Stimulated activated CD8-positive, alpha-beta memory T cell treated with anti-CD3 and anti-CD28 coated beads, Interleukin-15, amount 100 ng/mL, for 1 hour (primary cell): ENCODE data around the gene NEIL1.
A peak's percentile ranks its signal among the peaks of the same experiment; 100 is the strongest.

Experiments used
- DNase-seq: peaks from one replicate; pipeline ENCODE4 v3.0.0-alpha.2; 2020; ENCODE audit warnings: low read depth

The NEIL1 gene

GRCh38 chr15:75356517-75356916 lies 9.7 kb downstream of the NEIL1 start:
- no peak for DNase-seq

DNA sequence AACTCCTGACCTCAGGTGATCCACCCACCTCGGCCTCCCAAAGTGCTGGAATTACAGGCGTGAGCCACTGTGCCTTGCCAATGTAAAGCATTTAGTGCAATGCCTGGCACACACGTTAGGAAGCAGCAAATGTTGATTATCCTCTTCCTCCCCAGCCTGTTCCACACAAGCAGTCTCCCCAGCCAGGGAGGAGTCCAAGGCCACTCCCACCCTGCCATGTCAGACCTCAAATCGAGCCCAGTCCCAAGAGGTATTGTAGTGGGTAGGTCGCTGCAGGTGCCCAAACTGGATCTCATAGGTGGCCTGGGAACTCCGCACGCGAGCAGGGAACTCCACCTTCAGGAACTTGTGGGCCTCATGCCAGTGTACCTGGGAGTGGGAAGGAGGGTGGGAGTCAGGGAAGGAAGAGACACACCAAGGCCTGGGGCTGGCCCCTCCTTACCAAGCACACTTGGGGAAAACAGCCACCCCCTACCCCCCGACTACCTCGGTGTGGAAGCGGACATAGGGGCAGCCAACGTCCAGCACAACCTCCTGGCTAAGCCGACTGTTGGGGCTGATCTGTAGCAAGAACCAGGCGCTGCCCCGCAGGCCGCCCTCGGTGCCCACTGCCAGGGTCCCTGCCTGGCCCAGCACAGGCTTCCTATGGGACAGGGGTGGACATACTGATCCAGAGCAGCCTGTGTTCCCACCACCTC lies 11.3 kb downstream of the NEIL1 start:
- no peak for DNase-seq

DNA sequence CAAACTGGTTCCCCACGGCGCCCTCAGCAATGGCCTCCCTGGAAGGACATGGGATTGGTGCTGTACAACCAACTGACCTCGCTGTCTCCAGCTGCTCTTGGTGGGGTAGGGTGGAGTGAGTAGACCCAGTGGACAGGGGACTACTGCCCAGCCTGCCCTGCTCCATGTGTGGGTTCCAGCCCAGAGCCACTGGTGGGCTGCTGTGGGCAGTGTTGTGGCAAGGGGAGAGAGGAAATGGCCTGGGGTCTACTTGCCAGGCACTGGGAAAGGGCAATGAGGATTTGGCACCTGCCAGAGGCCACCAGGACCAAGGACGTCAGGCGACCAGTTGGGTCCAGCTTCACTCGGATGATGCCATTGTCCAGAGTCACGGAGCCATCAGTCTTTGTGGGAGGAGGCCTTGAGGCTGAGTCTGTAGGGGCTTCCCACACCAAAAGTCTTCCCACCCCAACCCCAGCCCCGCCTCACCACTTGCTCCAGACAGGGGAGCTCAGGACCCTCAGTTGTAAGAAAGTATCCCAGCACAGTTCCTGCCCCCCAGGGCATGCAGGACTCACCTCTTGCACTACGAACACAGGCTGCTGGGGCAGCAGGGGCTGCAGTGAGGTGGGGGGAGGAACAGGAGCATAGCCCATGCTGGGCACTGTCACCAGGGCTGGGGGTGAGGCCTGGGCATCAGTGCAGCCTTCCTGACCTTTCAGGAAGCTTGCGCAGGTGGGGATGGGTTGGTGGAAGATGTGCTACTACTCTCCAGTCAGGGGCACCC lies 12.1 kb downstream of the NEIL1 start:
- no peak for DNase-seq

DNA sequence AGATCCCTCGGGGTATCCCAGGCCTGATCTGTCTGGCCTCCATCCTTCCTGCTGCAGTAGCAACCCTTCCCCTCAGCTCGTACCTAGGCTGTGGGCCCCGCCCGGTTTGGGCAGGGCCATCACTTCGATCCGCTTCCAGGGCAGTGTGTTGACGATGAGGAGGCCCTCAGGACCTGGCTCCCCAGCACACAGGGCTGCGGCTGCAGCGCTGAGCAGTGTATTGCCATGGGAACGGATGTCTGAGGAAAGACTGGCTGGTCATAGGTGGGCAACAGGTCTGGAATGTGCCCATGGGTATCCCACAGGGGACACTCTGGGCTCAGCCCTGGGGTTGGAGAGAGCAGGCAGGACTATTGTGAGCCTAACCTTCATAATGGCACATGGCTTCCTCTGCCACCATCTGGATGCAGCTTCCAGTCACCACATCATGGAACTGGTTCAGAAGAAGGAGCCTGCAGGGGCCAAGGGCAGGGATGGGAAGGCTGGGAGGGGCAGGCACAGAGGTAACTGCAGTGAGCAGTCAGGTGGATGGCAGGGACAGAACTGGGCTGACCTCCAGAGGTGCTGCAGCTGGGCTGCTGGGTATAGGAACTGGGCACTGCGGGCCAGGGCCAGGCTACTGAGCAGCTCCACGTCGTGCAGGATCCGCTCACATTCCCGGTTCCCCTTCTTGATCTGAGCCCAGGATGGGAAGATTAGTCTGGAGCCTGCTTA lies 12.9 kb downstream of the NEIL1 start:
- DNase-seq = no peak

DNA sequence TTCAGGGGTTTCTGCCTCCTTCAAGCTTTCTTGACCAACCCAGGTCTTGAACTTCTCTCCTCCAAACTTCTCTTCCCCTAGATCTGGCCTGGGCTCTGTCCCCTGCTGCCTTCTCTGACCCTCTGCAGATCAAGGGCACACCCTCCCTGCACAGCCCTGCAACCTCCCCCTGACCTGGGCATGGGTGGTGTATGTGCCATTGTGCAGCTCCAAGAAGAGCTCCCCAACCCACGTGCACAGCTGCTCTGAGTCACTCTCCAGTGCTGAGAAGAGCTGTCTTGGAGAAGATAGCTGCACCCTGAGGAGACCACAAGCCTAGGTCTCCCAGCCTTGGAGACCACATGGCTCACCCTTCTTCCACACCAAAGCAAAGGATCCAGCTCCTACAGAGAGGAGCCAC lies 13.6 kb downstream of the NEIL1 start:
- no peak for DNase-seq

DNA sequence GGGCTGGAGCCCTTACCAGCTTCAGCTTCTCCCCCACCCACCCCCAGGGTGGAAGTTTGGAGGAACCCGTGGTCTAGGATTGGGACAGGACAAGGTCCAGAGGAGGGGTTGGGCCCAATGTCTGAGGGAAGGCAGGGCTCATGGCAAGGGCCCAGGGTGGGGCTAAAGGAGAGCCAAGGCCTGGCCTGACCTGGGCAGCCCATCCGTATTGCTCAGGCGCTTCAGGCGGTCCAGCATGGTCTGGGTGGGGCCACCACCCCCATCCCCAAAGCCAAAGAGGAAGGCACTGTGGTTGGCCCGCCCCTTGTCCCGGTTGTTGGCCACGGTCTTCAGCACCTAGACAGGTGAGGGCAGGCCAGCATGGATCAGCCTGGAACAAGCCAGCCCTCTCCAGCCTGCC lies 14.0 kb downstream of the NEIL1 start:
- DNase-seq = no peak

- no peak for DNase-seq
Measured at GRCh38 chr15:75361361-75361988, 14.6 kb downstream of the NEIL1 start.

DNA sequence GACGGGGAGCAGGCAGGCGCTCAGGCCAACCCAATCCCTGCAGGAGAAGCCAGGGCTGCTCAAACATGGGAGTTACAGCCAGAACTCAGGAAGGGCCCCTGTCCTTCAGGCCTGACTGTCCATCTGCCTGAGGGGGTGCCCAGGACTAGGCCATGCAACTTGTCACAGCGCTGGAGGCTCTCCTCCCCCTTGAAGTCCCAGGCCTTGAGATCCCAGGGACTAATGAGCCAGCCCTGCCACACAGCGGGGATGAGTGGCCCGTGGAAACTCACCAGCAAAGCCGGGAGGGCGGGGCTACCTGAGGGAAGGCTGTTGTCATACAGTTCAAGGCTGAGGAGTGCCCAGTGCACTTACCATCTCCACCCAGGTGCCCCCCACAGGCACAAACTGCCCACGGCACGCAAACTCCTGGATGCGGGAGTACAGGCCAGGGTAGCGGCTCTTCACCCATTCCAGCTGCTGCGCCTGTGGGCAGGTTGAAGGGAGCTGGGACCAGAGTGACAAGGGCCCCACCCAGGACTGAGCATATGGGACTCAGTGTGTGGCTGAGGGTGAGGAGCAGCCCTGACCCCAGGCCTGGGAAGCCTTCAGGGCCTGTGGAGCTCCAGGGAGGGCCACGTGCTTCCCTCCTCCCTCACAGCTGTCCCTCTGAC lies 15.3 kb downstream of the NEIL1 start:
- DNase-seq = no peak

DNA sequence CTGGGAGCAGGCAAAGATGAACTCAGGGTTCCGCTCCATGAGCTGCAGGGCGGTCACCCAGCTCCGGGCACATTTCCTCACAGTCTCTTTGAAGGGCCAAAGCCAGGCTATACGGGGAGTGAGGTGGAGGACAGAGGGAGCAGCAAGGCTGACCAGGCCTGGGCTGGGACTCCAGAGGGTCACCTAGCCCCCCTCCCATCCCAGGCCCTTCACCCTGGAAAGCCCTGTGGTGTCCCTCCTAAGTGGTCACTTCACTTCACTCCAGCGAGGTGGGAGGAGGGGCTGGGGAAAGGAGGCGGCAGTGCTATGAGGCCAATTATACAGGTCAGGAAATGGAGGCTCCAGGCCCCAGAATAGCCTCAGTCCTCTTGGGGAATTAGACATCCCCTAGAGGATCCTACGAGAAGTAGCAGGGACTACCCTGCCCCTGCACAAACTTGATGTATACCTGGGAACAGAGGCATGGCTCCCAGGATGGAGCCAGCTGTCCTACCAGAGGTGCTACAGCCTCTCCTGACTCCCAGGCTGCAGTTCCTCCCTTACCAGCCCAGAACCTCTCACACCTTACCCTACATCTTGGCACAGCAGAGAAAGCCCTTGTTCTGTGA lies 15.9 kb downstream of the NEIL1 start:
- no peak for DNase-seq

DNA sequence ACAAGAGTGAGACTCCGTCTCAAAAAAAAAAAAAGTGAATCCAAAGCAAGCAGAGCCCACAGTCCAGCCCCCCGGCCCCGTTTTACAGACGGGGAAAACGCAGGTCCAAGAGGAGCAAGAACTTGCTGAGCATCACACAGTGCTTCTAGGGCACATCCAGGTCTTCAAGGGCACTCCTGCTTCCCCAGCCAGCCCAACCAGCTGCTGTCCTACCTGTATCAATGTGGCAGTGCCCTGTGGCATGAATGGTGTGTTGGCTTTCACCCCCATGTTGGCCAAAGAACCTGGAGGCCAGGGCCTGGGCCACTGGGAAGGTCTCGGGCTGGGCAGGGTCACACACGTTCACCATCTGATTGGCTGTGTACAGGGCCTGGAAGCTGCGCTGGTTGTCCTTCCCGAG lies 16.9 kb downstream of the NEIL1 start:
- no peak for DNase-seq

DNA sequence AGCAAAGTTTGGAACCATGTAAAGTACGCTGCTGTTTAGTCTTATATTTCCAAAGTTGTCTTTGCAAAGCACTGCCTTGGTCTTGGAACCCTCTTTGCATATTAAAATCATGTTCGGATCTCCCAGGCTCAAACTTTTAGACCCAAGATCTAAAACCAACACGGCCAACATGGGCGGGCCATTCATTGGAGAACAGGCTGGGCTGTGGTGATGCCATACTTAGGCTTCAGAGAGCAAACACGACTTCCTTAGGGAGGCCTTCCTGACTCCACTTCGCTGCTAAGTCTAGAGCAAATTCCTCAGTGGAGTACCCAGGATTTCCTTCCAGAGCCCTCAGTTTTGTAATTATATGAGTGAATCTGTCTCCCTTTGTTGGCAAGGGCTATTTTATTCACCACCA lies 18.0 kb downstream of the NEIL1 start:
- no peak for DNase-seq

- no peak for DNase-seq
Measured at GRCh38 chr15:75366163-75366562, 19.3 kb downstream of the NEIL1 start.

DNA sequence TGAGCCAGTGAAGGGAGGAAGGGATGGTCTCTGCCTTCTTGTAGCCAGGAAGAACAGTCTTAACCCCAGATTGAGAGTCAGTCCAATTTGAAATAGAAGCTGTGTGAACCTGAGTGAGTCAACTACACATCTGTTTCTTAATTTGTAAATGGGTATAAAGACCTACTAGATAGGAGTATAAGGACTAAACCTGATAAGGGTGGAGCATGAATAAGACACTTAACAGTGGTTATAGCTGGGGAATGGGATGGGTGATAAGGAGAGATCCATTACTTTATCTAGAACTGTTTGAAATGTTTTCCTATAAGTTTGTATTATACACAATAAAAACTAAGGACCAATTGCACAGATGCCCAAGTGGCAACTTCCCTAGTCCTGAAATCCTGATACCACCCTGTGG lies 20.2 kb downstream of the NEIL1 start:
- DNase-seq = no peak

- no peak for DNase-seq
Measured at GRCh38 chr15:75367406-75367912, 20.6 kb downstream of the NEIL1 start.

- peak; percentile 82 for DNase-seq
Measured at GRCh38 chr15:75367913-75368688, 21.3 kb downstream of the NEIL1 start, which contains the start of gene MAN2C1. Gene MAN2C1, minus strand, starts transcription at chr15:75368607. Its CDS starts 24 bp downstream, at chr15:75368583.

DNA sequence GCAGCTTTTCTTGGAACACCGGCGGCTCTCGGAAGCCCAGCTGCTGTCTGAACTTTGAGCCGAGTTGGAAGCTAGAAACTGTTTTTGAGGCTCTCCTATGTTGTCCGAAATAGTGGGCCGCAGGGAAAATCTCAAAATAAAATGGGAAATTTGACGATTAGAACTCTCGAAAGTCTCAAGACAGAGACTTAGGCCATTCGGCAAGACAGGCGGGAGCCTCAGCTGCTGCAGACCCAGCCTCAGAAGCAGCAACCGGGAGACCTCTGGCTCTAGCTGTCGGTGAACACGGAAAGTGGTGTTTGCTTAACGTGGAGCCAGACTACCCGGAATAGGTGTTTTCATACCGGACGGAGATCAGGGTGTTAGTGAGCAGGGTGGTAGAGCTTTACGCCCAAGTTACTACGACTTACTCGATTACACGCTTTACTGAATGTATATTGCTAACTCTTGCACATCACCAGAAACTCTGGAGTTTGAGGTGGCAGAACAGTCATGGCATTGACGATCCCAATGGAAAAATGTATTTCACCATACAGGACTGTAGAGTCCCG lies 21.9 kb downstream of the NEIL1 start:
- no peak for DNase-seq

- no peak for DNase-seq
Measured at GRCh38 chr15:75369897-75370581, 23.2 kb downstream of the NEIL1 start.

- DNase-seq = no peak
Measured at GRCh38 chr15:75371486-75371885, 24.6 kb downstream of the NEIL1 start.

DNA sequence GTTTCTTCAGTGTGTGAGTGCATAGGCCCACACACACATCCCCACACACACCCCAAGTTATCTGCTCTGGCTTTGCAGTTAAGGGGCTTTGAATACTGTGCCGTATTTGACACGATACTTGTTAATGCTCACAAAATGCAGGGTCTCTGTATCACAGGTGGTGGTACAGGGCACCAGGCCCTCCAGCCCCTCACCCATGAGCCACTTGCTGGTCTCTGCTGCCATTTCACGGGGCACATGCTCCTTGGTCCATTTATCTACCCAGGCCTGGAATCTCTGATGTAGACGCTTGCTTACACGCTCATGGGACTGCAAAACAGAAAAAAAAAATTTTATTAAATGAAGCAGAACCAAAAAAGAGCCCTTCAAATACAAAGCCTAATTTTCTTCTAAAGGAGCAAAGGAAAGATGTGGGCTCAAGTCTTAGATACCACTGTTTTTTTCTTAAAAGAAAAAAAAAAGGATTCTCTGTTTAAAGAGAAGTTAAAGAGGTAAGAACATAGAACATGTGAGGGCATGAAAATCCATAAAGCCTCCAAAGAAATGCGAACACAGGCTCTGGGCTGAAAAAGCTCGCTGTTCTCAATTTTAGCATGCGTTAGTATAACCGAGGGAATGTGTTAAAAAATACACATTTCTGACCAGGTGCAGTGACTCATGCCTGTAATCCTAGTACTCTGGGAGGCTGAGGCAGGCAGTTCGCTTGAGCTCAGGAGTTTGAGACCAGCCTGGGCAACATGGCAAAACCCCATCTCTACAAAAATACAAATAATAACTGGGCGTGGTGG lies 25.3 kb downstream of the NEIL1 start:
- DNase-seq = no peak
